BLaER1 treated with 17β-estradiol and CSF1 and Interleukin-3, amounts not matched to agents 10 nM and 100 nM (cell line): ENCODE data around the gene TEX13D.
"Not testable (repeated sequence)": the region's sequence is repeated elsewhere in the genome, so short reads cannot be mapped to it uniquely, and the experiment has no call there.

Experiments
- H3K27ac ChIP-seq, 11 experiments: shearing (Covaris generic); formaldehyde crosslinking; 2 replicates each; pipeline ENCODE4 v1.8.1; 2022
- H3K27me3 ChIP-seq, 11 experiments: shearing (Covaris generic); formaldehyde crosslinking; 2 replicates each; pipeline ENCODE4 v1.8.1; 2022
- H3K36me3 ChIP-seq, 11 experiments: shearing (Covaris generic); formaldehyde crosslinking; 2 replicates each; pipeline ENCODE4 v1.8.1; 2022
- H3K4me1 ChIP-seq, 10 experiments: shearing (Covaris generic); formaldehyde crosslinking; 2 replicates each; pipeline ENCODE4 v1.8.1; 2022
- H3K4me2 ChIP-seq, 11 experiments: shearing (Covaris generic); formaldehyde crosslinking; 2 replicates each; pipeline ENCODE4 v1.8.1; 2022
- H3K4me3 ChIP-seq, 10 experiments: shearing (Covaris generic); formaldehyde crosslinking; 2 replicates each; pipeline ENCODE4 v1.8.1; 2022
- H3K9ac ChIP-seq, 11 experiments: shearing (Covaris generic); formaldehyde crosslinking; 2 replicates each; pipeline ENCODE4 v1.8.1; 2022
- H3K9me3 ChIP-seq, 11 experiments: shearing (Covaris generic); formaldehyde crosslinking; replicated peaks in 1 of 11; 2 replicates each; pipeline ENCODE4 v1.8.1; 2022
- H4K20me1 ChIP-seq, 11 experiments: shearing (Covaris generic); formaldehyde crosslinking; 2 replicates each; pipeline ENCODE4 v1.8.1; 2022
- Cebpa-rat ChIP-seq, 11 experiments: shearing (Covaris generic); IDR thresholded peaks; 2 replicates each; pipeline ENCODE4 v1.8.1; 2022

Gene TEX13D

GRCh38 chrX:124332481-124333424 lies at the start of gene TEX13D:
TSS of gene TEX13D (plus strand) at chrX:124332660. CDS start at chrX:124332918, 258 bp downstream.
- Histone ChIP-seq H3K27ac (no peak within 1 kb of the TSS), H3K27me3 (peaks cover 63 to 97% (median 86%) of the 10 kb centered on the region in 11 experiments), H3K36me3 (no peaks in the 10 kb centered on the region), H4K20me1 (peaks cover 0 to 6% (median 0%) of the 10 kb centered on the region in 11 experiments; a peak in 3 of 22 replicates), H3K9me3 (peaks cover 9 to 19% (median 17%) of the 10 kb centered on the region in 11 experiments; a peak in 19 of 22 replicates), H3K4me3 (no peak within 1 kb of the TSS), H3K4me2 (no peak within 1 kb of the TSS), H3K4me1 (no peaks in the 10 kb centered on the region), H3K9ac (no peak within 1 kb of the TSS)
- no peak for TF ChIP-seq Cebpa-rat (IDR thresholded peaks at IDR 0.05)

GRCh38 chrX:124289443-124289842 lies 43.0 kb upstream of the TEX13D start:
- TF ChIP-seq Cebpa-rat (IDR thresholded peaks at IDR 0.05) = no peak
- no peak overlapping the region for H3K27ac ChIP-seq

GRCh38 chrX:124293810-124294209 lies 38.6 kb upstream of the TEX13D start:
- no peaks in the 10 kb centered on the region; a peak in 2 of 22 replicates for H4K20me1 ChIP-seq
- no peak overlapping the region for H3K9ac ChIP-seq
- no peaks in the 10 kb centered on the region for H3K4me1 ChIP-seq
- H3K36me3 ChIP-seq = no peaks in the 10 kb centered on the region
- H3K4me3 ChIP-seq = no peak overlapping the region
- H3K27ac ChIP-seq = no peak overlapping the region
- peaks cover 79 to 100% (median 96%) of the 10 kb centered on the region in 11 experiments for H3K27me3 ChIP-seq
- H3K9me3 ChIP-seq = peaks cover 9 to 45% (median 19%) of the 10 kb centered on the region in 11 experiments; a peak in 21 of 22 replicates
- TF ChIP-seq Cebpa-rat (IDR thresholded peaks at IDR 0.05) = no peak
- H3K4me2 ChIP-seq = no peak overlapping the region

More at GRCh38 chrX:124289443-124289842, 43.0 kb upstream of the TEX13D start:
- H3K9ac ChIP-seq = no peak overlapping the region
- H3K36me3 ChIP-seq = no peaks in the 10 kb centered on the region
- H3K4me1 ChIP-seq = no peaks in the 10 kb centered on the region
- peaks cover 64 to 99% (median 96%) of the 10 kb centered on the region in 11 experiments for H3K27me3 ChIP-seq
- H4K20me1 ChIP-seq = no peaks in the 10 kb centered on the region; a peak in 3 of 22 replicates
- no peak overlapping the region for H3K4me3 ChIP-seq
- peaks cover 4 to 23% (median 12%) of the 10 kb centered on the region in 11 experiments; a peak in 20 of 22 replicates for H3K9me3 ChIP-seq
- H3K4me2 ChIP-seq = no peak overlapping the region

GRCh38 chrX:124299323-124299722 lies 33.1 kb upstream of the TEX13D start:
- H3K4me2 ChIP-seq, H3K9ac ChIP-seq, H4K20me1 ChIP-seq, H3K27ac ChIP-seq, H3K4me3 ChIP-seq, H3K36me3 ChIP-seq: not testable (repeated sequence)
- peaks cover 87 to 98% (median 93%) of the 10 kb centered on the region in 11 experiments for H3K27me3 ChIP-seq
- peaks cover 0 to 15% (median 5%) of the 10 kb centered on the region in 10 experiments; a peak in 6 of 20 replicates for H3K4me1 ChIP-seq
- peaks cover 12 to 45% (median 16%) of the 10 kb centered on the region in 11 experiments; a peak in 21 of 22 replicates for H3K9me3 ChIP-seq

GRCh38 chrX:124300405-124300804 lies 32.1 kb upstream of the TEX13D start:
- Histone ChIP-seq H3K9me3 (peaks cover 7 to 40% (median 12%) of the 10 kb centered on the region in 11 experiments; a peak in 18 of 22 replicates), H3K4me1 (peaks cover 0 to 15% (median 5%) of the 10 kb centered on the region in 10 experiments; a peak in 6 of 20 replicates), H3K4me3 (no peak overlapping the region), H3K27ac (no peak overlapping the region), H3K36me3 (no peaks in the 10 kb centered on the region), H3K9ac (no peak overlapping the region), H3K27me3 (peaks cover 88 to 98% (median 93%) of the 10 kb centered on the region in 11 experiments), H4K20me1 (no peaks in the 10 kb centered on the region; a peak in 1 of 22 replicates), H3K4me2 (peak overlapping the region in 6 of 11 experiments; percentile 11 to 31 (median 22); a peak in 5 of 22 replicates)
- TF ChIP-seq Cebpa-rat (IDR thresholded peaks at IDR 0.05) = no peak

- peaks cover 0 to 19% (median 3%) of the 10 kb centered on the region in 11 experiments; a peak in 8 of 22 replicates for H3K9me3 ChIP-seq
- H3K4me1 ChIP-seq = peaks cover 0 to 8% (median 0%) of the 10 kb centered on the region in 10 experiments; a peak in 1 of 20 replicates
- no peaks in the 10 kb centered on the region for H3K36me3 ChIP-seq
- H3K4me3 ChIP-seq = no peak overlapping the region
- no peak for TF ChIP-seq Cebpa-rat (IDR thresholded peaks at IDR 0.05)
- no peaks in the 10 kb centered on the region for H4K20me1 ChIP-seq
- H3K4me2 ChIP-seq = no peak overlapping the region
- no peak overlapping the region for H3K27ac ChIP-seq
- H3K27me3 ChIP-seq = peaks cover 64 to 91% (median 89%) of the 10 kb centered on the region in 11 experiments
- H3K9ac ChIP-seq = no peak overlapping the region
These were observed 25.1 kb upstream of the TEX13D start for GRCh38 chrX:124307253-124307907.

- Histone ChIP-seq H3K4me3 (no peak overlapping the region), H3K27ac (no peak overlapping the region), H3K9ac (no peak overlapping the region), H3K36me3 (no peaks in the 10 kb centered on the region), H3K9me3 (0 out of 22 replicates have a peak, but pooled peaks cover 0 to 4% (median 0%) of the 10 kb centered on the region in 11 experiments), H3K27me3 (peaks cover 73 to 100% (median 87%) of the 10 kb centered on the region in 11 experiments), H3K4me2 (no peak overlapping the region), H4K20me1 (no peaks in the 10 kb centered on the region; a peak in 2 of 22 replicates), H3K4me1 (no peaks in the 10 kb centered on the region)
- TF ChIP-seq Cebpa-rat (IDR thresholded peaks at IDR 0.05) = no peak
These were observed 6.7 kb upstream of the TEX13D start for GRCh38 chrX:124325732-124326131.

GRCh38 chrX:124328765-124329164 lies 3.7 kb upstream of the TEX13D start:
- Histone ChIP-seq H3K4me1 (no peaks in the 10 kb centered on the region), H3K9me3 (peaks cover 9 to 17% (median 15%) of the 10 kb centered on the region in 11 experiments; a peak in 19 of 22 replicates), H4K20me1 (no peaks in the 10 kb centered on the region; a peak in 2 of 22 replicates), H3K9ac (no peak overlapping the region), H3K27me3 (peaks cover 59 to 94% (median 84%) of the 10 kb centered on the region in 11 experiments), H3K4me3 (no peak overlapping the region), H3K27ac (no peak overlapping the region), H3K36me3 (no peaks in the 10 kb centered on the region), H3K4me2 (no peak overlapping the region)
- no peak for TF ChIP-seq Cebpa-rat (IDR thresholded peaks at IDR 0.05)
